Measurements from ENCODE around the gene SNRNP40.

SNRNP40 gene

GRCh38 chr1:31259746-31260145 lies 36.8 kb downstream of the SNRNP40 start:
- TF ChIP-seq CTCF (IDR thresholded peaks at IDR 0.05; ENCODE audit: poor library complexity, severe bottlenecking), result no peak
- Histone ChIP-seq H3K27ac (ENCODE audit: poor library complexity, severe bottlenecking) (no peak overlapping the region), H3K9me3 (ENCODE audit: severe bottlenecking) (no peaks in the 10 kb centered on the region), H3K36me3 (ENCODE audit: low read depth) (peaks cover 49% of the 10 kb centered on the region), H3K27me3 (ENCODE audit: insufficient read depth, poor library complexity, severe bottlenecking) (no peaks in the 10 kb centered on the region), H3K4me1 (ENCODE audit: insufficient read depth, poor library complexity, severe bottlenecking) (no peaks in the 10 kb centered on the region), H3K4me3 (ENCODE audit: severe bottlenecking) (no peak overlapping the region)
- DNase-seq (ENCODE audit: low spot score) (no peak), ATAC-seq (ENCODE audit: low read depth) (no peak)

GRCh38 chr1:31258581-31258980 lies 38.0 kb downstream of the SNRNP40 start:
- ATAC-seq (ENCODE audit: low read depth) (no peak), DNase-seq (ENCODE audit: low spot score) (no peak)
- Histone ChIP-seq H3K4me3 (ENCODE audit: severe bottlenecking) (no peak overlapping the region), H3K27ac (ENCODE audit: poor library complexity, severe bottlenecking) (no peak overlapping the region), H3K27me3 (ENCODE audit: insufficient read depth, poor library complexity, severe bottlenecking) (no peaks in the 10 kb centered on the region), H3K4me1 (ENCODE audit: insufficient read depth, poor library complexity, severe bottlenecking) (no peaks in the 10 kb centered on the region), H3K9me3 (ENCODE audit: severe bottlenecking) (no peaks in the 10 kb centered on the region), H3K36me3 (ENCODE audit: low read depth) (peaks cover 37% of the 10 kb centered on the region)
- no peak for TF ChIP-seq CTCF (IDR thresholded peaks at IDR 0.05; ENCODE audit: poor library complexity, severe bottlenecking)

- H3K27ac ChIP-seq (ENCODE audit: poor library complexity, severe bottlenecking), result no peak overlapping the region
- no peak for ATAC-seq (ENCODE audit: low read depth)
- DNase-seq (ENCODE audit: low spot score), result no peak
- no peaks in the 10 kb centered on the region for H3K4me1 ChIP-seq (ENCODE audit: insufficient read depth, poor library complexity, severe bottlenecking)
- no peaks in the 10 kb centered on the region for H3K9me3 ChIP-seq (ENCODE audit: severe bottlenecking)
- no peak for TF ChIP-seq CTCF (IDR thresholded peaks at IDR 0.05; ENCODE audit: poor library complexity, severe bottlenecking)
- peaks cover 26% of the 10 kb centered on the region for H3K36me3 ChIP-seq (ENCODE audit: low read depth)
- no peaks in the 10 kb centered on the region for H3K27me3 ChIP-seq (ENCODE audit: insufficient read depth, poor library complexity, severe bottlenecking)
- no peak overlapping the region for H3K4me3 ChIP-seq (ENCODE audit: severe bottlenecking)
Measured at GRCh38 chr1:31257213-31257612, 39.4 kb downstream of the SNRNP40 start.

GRCh38 chr1:31249854-31250253 lies 46.7 kb downstream of the SNRNP40 start:
- DNase-seq (ENCODE audit: low spot score), result no peak
- TF ChIP-seq CTCF (IDR thresholded peaks at IDR 0.05; ENCODE audit: poor library complexity, severe bottlenecking), result no peak
- no peaks in the 10 kb centered on the region for H3K27me3 ChIP-seq (ENCODE audit: insufficient read depth, poor library complexity, severe bottlenecking)
- H3K9me3 ChIP-seq (ENCODE audit: severe bottlenecking), result no peaks in the 10 kb centered on the region
- no peaks in the 10 kb centered on the region for H3K4me1 ChIP-seq (ENCODE audit: insufficient read depth, poor library complexity, severe bottlenecking)
- no peak overlapping the region for H3K27ac ChIP-seq (ENCODE audit: poor library complexity, severe bottlenecking)
- no peaks in the 10 kb centered on the region for H3K36me3 ChIP-seq (ENCODE audit: low read depth)
- ATAC-seq (ENCODE audit: low read depth), result no peak
- H3K4me3 ChIP-seq (ENCODE audit: severe bottlenecking), result no peak overlapping the region

- TF ChIP-seq CTCF (IDR thresholded peaks at IDR 0.05; ENCODE audit: poor library complexity, severe bottlenecking), result no peak
- Histone ChIP-seq H3K4me3 (ENCODE audit: severe bottlenecking) (no peak overlapping the region), H3K36me3 (ENCODE audit: low read depth) (no peaks in the 10 kb centered on the region), H3K4me1 (ENCODE audit: insufficient read depth, poor library complexity, severe bottlenecking) (no peaks in the 10 kb centered on the region), H3K27ac (ENCODE audit: poor library complexity, severe bottlenecking) (no peak overlapping the region), H3K9me3 (ENCODE audit: severe bottlenecking) (no peaks in the 10 kb centered on the region), H3K27me3 (ENCODE audit: insufficient read depth, poor library complexity, severe bottlenecking) (no peaks in the 10 kb centered on the region)
- DNase-seq (ENCODE audit: low spot score), result no peak
- ATAC-seq (ENCODE audit: low read depth), result no peak
Measured at GRCh38 chr1:31248276-31248675, 48.3 kb downstream of the SNRNP40 start.
